HepG2 (cell line): Measurements from ENCODE around the gene LGALS9.

Experiments
- EZH2 ChIP-seq: conservative IDR thresholded peaks from 2 replicates; pipeline ENCODE4 v1.6.1; 2012; ENCODE audit warnings: mild to moderate bottlenecking, low read depth, low read length, moderate library complexity
- GATA4 ChIP-seq: sonication (generic); IDR thresholded peaks from 2 replicates; pipeline ENCODE4 v1.6.1; 2016; ENCODE audit warnings: antibody characterized with exemption, low read depth, borderline replicate concordance
- HCFC1 ChIP-seq: fragments of 150-350 bp; IDR thresholded peaks from 2 replicates; pipeline ENCODE4 v1.6.1; 2014; ENCODE audit warnings: low read depth, low read length
- HOXA3 ChIP-seq: sonication (generic); formaldehyde crosslinking; IDR thresholded peaks from 2 replicates; pipeline ENCODE4 v1.5.0; 2020; ENCODE audit warnings: missing genetic modification reagents
- KDM3A ChIP-seq: IDR thresholded peaks from 2 replicates; pipeline ENCODE4 v1.6.1; 2018; ENCODE audit warnings: low read depth, missing compliant biosample characterization
- MYNN ChIP-seq: sonication (generic); formaldehyde crosslinking; IDR thresholded peaks from 2 replicates; pipeline ENCODE4 v1.4.0; 2020; ENCODE audit warnings: mild to moderate bottlenecking, low read depth, missing genetic modification reagents
- NFIC ChIP-seq: IDR thresholded peaks from 2 replicates; pipeline ENCODE4 v1.6.1; 2012; ENCODE audit warnings: mild to moderate bottlenecking, low read length, inconsistent platforms
- SRF ChIP-seq: IDR thresholded peaks from 2 replicates; pipeline ENCODE4 v1.6.1; 2011; ENCODE audit warnings: mild to moderate bottlenecking, low read depth, low read length, moderate library complexity
- YY1 ChIP-seq: IDR thresholded peaks from 2 replicates; pipeline ENCODE4 v1.6.1; 2011; ENCODE audit warnings: low read length, low read depth, moderate library complexity, mild to moderate bottlenecking; ENCODE audit not compliant: insufficient read depth, insufficient replicate concordance
- TF ChIP-seq, protein P1 (sequence below), 2 experiments: IDR thresholded peaks; 2 replicates each; pipeline ENCODE4 v1.6.1; 2011 to 2012; ENCODE audit warnings: low read length in 2 of 2, borderline replicate concordance in 1 of 2, low read depth in 1 of 2, mild to moderate bottlenecking in 1 of 2, moderate library complexity in 1 of 2
- TF ChIP-seq, protein P2 (sequence below): sonication (generic); formaldehyde crosslinking; IDR thresholded peaks from 2 replicates; pipeline ENCODE4 v1.9.0; 2021; ENCODE audit warnings: missing genetic modification reagents, borderline replicate concordance
- TF ChIP-seq, protein P3 (sequence below): sonication (generic); formaldehyde crosslinking; IDR thresholded peaks from 2 replicates; pipeline ENCODE4 v1.5.0; 2020; ENCODE audit warnings: mild to moderate bottlenecking, missing genetic modification reagents, moderate library complexity
- TF ChIP-seq, protein P4 (sequence below): sonication (generic); formaldehyde crosslinking; IDR thresholded peaks from 2 replicates; pipeline ENCODE4 v1.4.0; 2020; ENCODE audit warnings: mild to moderate bottlenecking, missing genetic modification reagents
- TF ChIP-seq, protein P5 (sequence below): sonication (generic); formaldehyde crosslinking; IDR thresholded peaks from 2 replicates; pipeline ENCODE4 v1.4.0; 2020; ENCODE audit warnings: missing genetic modification reagents

DNA sequence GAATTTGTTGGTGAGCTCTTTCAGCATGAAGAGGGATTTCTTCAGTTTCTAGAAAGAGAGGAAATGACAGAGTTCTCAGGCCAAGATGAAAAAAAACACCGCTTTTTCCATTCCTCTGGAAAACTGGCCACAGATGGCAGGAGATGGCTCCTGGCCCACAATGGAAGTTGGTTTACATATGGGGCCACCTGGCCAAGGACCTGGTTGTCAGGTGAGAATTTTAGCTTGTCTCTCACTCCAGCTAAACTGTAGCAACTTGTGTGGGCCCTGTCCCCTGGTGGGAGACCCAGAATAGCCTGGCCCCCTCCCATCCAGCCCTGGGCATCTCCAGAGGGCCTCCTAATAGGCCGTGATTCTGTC is 33.6 kb downstream of the LGALS9 start:
- no peak for TF ChIP-seq GATA4
- TF ChIP-seq HOXA3 (CRISPR knock-in tag): no peak
- no peak for TF ChIP-seq NFIC
- TF ChIP-seq, protein P1, sequence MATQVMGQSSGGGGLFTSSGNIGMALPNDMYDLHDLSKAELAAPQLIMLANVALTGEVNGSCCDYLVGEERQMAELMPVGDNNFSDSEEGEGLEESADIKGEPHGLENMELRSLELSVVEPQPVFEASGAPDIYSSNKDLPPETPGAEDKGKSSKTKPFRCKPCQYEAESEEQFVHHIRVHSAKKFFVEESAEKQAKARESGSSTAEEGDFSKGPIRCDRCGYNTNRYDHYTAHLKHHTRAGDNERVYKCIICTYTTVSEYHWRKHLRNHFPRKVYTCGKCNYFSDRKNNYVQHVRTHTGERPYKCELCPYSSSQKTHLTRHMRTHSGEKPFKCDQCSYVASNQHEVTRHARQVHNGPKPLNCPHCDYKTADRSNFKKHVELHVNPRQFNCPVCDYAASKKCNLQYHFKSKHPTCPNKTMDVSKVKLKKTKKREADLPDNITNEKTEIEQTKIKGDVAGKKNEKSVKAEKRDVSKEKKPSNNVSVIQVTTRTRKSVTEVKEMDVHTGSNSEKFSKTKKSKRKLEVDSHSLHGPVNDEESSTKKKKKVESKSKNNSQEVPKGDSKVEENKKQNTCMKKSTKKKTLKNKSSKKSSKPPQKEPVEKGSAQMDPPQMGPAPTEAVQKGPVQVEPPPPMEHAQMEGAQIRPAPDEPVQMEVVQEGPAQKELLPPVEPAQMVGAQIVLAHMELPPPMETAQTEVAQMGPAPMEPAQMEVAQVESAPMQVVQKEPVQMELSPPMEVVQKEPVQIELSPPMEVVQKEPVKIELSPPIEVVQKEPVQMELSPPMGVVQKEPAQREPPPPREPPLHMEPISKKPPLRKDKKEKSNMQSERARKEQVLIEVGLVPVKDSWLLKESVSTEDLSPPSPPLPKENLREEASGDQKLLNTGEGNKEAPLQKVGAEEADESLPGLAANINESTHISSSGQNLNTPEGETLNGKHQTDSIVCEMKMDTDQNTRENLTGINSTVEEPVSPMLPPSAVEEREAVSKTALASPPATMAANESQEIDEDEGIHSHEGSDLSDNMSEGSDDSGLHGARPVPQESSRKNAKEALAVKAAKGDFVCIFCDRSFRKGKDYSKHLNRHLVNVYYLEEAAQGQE (IDR thresholded peaks at IDR 0.05; ENCODE audit: borderline replicate concordance in 1 of 2, low read depth in 1 of 2, low read length in 2 of 2): no peak
- no peak for TF ChIP-seq MYNN (CRISPR knock-in tag)
- TF ChIP-seq, protein P2, sequence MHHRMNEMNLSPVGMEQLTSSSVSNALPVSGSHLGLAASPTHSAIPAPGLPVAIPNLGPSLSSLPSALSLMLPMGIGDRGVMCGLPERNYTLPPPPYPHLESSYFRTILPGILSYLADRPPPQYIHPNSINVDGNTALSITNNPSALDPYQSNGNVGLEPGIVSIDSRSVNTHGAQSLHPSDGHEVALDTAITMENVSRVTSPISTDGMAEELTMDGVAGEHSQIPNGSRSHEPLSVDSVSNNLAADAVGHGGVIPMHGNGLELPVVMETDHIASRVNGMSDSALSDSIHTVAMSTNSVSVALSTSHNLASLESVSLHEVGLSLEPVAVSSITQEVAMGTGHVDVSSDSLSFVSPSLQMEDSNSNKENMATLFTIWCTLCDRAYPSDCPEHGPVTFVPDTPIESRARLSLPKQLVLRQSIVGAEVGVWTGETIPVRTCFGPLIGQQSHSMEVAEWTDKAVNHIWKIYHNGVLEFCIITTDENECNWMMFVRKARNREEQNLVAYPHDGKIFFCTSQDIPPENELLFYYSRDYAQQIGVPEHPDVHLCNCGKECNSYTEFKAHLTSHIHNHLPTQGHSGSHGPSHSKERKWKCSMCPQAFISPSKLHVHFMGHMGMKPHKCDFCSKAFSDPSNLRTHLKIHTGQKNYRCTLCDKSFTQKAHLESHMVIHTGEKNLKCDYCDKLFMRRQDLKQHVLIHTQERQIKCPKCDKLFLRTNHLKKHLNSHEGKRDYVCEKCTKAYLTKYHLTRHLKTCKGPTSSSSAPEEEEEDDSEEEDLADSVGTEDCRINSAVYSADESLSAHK (CRISPR knock-in tag): no peak
- no peak for TF ChIP-seq KDM3A (CRISPR knock-in tag)
- no peak for TF ChIP-seq SRF
- TF ChIP-seq HCFC1: no peak
- TF ChIP-seq, protein P3, sequence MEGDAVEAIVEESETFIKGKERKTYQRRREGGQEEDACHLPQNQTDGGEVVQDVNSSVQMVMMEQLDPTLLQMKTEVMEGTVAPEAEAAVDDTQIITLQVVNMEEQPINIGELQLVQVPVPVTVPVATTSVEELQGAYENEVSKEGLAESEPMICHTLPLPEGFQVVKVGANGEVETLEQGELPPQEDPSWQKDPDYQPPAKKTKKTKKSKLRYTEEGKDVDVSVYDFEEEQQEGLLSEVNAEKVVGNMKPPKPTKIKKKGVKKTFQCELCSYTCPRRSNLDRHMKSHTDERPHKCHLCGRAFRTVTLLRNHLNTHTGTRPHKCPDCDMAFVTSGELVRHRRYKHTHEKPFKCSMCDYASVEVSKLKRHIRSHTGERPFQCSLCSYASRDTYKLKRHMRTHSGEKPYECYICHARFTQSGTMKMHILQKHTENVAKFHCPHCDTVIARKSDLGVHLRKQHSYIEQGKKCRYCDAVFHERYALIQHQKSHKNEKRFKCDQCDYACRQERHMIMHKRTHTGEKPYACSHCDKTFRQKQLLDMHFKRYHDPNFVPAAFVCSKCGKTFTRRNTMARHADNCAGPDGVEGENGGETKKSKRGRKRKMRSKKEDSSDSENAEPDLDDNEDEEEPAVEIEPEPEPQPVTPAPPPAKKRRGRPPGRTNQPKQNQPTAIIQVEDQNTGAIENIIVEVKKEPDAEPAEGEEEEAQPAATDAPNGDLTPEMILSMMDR (CRISPR knock-in tag): no peak
- TF ChIP-seq YY1: no peak
- TF ChIP-seq, protein P4, sequence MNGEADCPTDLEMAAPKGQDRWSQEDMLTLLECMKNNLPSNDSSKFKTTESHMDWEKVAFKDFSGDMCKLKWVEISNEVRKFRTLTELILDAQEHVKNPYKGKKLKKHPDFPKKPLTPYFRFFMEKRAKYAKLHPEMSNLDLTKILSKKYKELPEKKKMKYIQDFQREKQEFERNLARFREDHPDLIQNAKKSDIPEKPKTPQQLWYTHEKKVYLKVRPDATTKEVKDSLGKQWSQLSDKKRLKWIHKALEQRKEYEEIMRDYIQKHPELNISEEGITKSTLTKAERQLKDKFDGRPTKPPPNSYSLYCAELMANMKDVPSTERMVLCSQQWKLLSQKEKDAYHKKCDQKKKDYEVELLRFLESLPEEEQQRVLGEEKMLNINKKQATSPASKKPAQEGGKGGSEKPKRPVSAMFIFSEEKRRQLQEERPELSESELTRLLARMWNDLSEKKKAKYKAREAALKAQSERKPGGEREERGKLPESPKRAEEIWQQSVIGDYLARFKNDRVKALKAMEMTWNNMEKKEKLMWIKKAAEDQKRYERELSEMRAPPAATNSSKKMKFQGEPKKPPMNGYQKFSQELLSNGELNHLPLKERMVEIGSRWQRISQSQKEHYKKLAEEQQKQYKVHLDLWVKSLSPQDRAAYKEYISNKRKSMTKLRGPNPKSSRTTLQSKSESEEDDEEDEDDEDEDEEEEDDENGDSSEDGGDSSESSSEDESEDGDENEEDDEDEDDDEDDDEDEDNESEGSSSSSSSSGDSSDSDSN (CRISPR knock-in tag): no peak
- TF ChIP-seq EZH2: no peak
- TF ChIP-seq, protein P5, sequence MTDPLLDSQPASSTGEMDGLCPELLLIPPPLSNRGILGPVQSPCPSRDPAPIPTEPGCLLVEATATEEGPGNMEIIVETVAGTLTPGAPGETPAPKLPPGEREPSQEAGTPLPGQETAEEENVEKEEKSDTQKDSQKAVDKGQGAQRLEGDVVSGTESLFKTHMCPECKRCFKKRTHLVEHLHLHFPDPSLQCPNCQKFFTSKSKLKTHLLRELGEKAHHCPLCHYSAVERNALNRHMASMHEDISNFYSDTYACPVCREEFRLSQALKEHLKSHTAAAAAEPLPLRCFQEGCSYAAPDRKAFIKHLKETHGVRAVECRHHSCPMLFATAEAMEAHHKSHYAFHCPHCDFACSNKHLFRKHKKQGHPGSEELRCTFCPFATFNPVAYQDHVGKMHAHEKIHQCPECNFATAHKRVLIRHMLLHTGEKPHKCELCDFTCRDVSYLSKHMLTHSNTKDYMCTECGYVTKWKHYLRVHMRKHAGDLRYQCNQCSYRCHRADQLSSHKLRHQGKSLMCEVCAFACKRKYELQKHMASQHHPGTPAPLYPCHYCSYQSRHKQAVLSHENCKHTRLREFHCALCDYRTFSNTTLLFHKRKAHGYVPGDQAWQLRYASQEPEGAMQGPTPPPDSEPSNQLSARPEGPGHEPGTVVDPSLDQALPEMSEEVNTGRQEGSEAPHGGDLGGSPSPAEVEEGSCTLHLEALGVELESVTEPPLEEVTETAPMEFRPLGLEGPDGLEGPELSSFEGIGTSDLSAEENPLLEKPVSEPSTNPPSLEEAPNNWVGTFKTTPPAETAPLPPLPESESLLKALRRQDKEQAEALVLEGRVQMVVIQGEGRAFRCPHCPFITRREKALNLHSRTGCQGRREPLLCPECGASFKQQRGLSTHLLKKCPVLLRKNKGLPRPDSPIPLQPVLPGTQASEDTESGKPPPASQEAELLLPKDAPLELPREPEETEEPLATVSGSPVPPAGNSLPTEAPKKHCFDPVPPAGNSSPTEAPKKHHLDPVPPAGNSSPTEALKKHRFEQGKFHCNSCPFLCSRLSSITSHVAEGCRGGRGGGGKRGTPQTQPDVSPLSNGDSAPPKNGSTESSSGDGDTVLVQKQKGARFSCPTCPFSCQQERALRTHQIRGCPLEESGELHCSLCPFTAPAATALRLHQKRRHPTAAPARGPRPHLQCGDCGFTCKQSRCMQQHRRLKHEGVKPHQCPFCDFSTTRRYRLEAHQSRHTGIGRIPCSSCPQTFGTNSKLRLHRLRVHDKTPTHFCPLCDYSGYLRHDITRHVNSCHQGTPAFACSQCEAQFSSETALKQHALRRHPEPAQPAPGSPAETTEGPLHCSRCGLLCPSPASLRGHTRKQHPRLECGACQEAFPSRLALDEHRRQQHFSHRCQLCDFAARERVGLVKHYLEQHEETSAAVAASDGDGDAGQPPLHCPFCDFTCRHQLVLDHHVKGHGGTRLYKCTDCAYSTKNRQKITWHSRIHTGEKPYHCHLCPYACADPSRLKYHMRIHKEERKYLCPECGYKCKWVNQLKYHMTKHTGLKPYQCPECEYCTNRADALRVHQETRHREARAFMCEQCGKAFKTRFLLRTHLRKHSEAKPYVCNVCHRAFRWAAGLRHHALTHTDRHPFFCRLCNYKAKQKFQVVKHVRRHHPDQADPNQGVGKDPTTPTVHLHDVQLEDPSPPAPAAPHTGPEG (CRISPR knock-in tag): no peak
